Tibial nerve (tissue), 4 donors: Measurements from ENCODE around the gene NBEAL2.

Experiments used
- EP300 ChIP-seq, 2 donors: sonication (generic); formaldehyde crosslinking; IDR thresholded peaks; one replicate each; pipeline ENCODE4 v1.6.1; 2017; ENCODE audit warnings: antibody characterized with exemption in 2 of 2, mild to moderate bottlenecking in 1 of 2
- POLR2A ChIP-seq, 2 donors: fragments of 450-650 bp; IDR thresholded peaks; one replicate each; pipeline ENCODE4 v1.6.1; 2017; ENCODE audit warnings: antibody characterized with exemption in 2 of 2, mild to moderate bottlenecking in 2 of 2, moderate library complexity in 2 of 2
- TF ChIP-seq, protein P1 (sequence below), 5 experiments: fragments of 200-600 bp in 3 of 5; fragments of 450-650 bp in 2 of 5; sonication (generic) in 3 of 5; IDR thresholded peaks; one replicate each; pipeline ENCODE4 v1.5.1; 2016 to 2019; ENCODE audit warnings: antibody characterized with exemption in 5 of 5, mild to moderate bottlenecking in 3 of 5, moderate library complexity in 2 of 5

DNA sequence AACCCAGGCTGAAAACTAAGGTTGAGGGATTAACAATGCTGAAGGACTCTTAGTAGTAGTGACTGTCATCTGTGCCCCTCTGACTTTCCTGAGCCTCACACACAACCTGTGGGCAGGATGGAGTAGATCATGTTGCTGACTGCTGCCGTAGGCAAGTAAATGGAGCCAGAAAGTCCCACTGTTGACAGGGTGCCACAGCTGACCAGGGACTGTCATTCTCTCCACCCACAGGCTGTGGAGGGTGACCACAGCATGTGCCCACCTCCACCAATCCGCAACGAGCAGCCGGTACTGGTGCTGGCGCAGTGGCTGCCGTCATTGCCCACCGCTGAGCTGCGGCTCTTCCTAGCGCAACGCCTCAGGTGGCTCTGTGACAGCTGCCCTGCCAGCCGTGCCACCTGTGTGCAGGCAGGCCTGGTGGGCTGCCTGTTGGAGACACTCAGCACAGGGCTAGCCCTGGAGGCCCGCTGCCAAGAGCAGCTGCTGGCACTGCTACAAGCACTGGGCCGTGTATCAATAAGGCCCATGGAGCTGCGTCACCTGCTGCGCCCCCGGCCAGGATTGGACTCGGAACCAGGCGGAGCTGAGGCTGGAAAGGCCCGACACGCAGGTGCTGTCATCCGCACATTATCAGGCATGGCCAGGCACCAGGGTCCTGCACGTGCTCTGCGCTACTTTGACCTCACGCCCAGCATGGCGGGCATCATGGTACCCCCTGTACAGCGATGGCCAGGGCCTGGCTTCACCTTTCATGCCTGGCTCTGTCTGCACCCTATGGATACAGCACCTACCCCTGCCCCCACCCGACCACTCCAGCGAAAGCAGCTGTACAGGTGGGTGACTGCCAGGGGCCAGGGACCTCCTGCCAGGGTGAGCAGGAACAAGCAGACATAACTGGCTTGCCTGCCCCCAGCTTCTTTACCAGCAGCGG, 15.6 kb downstream of the NBEAL2 start:
- no peak for TF ChIP-seq POLR2A (IDR thresholded peaks at IDR 0.05)
- TF ChIP-seq, protein P1, sequence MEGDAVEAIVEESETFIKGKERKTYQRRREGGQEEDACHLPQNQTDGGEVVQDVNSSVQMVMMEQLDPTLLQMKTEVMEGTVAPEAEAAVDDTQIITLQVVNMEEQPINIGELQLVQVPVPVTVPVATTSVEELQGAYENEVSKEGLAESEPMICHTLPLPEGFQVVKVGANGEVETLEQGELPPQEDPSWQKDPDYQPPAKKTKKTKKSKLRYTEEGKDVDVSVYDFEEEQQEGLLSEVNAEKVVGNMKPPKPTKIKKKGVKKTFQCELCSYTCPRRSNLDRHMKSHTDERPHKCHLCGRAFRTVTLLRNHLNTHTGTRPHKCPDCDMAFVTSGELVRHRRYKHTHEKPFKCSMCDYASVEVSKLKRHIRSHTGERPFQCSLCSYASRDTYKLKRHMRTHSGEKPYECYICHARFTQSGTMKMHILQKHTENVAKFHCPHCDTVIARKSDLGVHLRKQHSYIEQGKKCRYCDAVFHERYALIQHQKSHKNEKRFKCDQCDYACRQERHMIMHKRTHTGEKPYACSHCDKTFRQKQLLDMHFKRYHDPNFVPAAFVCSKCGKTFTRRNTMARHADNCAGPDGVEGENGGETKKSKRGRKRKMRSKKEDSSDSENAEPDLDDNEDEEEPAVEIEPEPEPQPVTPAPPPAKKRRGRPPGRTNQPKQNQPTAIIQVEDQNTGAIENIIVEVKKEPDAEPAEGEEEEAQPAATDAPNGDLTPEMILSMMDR (IDR thresholded peaks at IDR 0.05), result no peak
- TF ChIP-seq EP300 (IDR thresholded peaks at IDR 0.05), result no peak
